GM23338 (cell line): ENCODE measurements around the gene ACOX1. TPM values are rescaled to one million over a fixed set of nuclear protein-coding genes. Genes with fewer than 3 reads are reported as not detected.

ENCODE experiments used
- ATAC-seq: fragments of 200-7000 bp; cut with Tn5 transposase; 3 replicates; pipeline ENCODE4 v1.9.1; 2020
- DNase-seq: peaks from one replicate; pipeline ENCODE4 v3.0.0-alpha.2; 2015; ENCODE audit warnings: low spot score
- H2AFZ ChIP-seq: fragments of 200-600 bp; sonication (generic); 2 replicates; pipeline ENCODE4 v1.8.0; 2016; ENCODE audit warnings: antibody characterized with exemption, mild to moderate bottlenecking, moderate library complexity
- H3F3A ChIP-seq: fragments of 200-600 bp; sonication (generic); replicated peaks from 2 replicates; pipeline ENCODE4 v1.8.0; 2017; ENCODE audit warnings: antibody characterized with exemption, mixed run types, low read depth
- H3K27ac ChIP-seq: fragments of 200-600 bp; sonication (generic); 2 replicates; pipeline ENCODE4 v1.6.1; 2016; ENCODE audit warnings: low read depth
- H3K27me3 ChIP-seq: fragments of 200-600 bp; sonication (generic); 2 replicates; pipeline ENCODE4 v1.8.0; 2016; ENCODE audit warnings: mild to moderate bottlenecking, mixed run types, moderate library complexity; ENCODE audit not compliant: insufficient read depth
- H3K36me3 ChIP-seq: fragments of 200-600 bp; sonication (generic); 2 replicates; pipeline ENCODE4 v1.8.0; 2016; ENCODE audit warnings: mild to moderate bottlenecking; ENCODE audit not compliant: insufficient read depth
- H3K4me1 ChIP-seq: fragments of 200-600 bp; sonication (generic); 2 replicates; pipeline ENCODE4 v1.8.0; 2016; ENCODE audit warnings: mild to moderate bottlenecking, moderate library complexity; ENCODE audit not compliant: insufficient read depth
- H3K4me2 ChIP-seq: fragments of 200-600 bp; sonication (generic); 2 replicates; pipeline ENCODE4 v1.7.1; 2017; ENCODE audit warnings: mixed run types
- H3K4me3 ChIP-seq: fragments of 200-600 bp; sonication (generic); 2 replicates; pipeline ENCODE4 v1.6.1; 2016; ENCODE audit warnings: mixed run types
- H3K79me2 ChIP-seq: fragments of 200-600 bp; sonication (generic); replicated peaks from 2 replicates; pipeline ENCODE4 v1.8.0; 2017; ENCODE audit warnings: mild to moderate bottlenecking; ENCODE audit not compliant: insufficient read depth
- H3K9me2 ChIP-seq: fragments of 200-600 bp; sonication (generic); 2 replicates; pipeline ENCODE4 v1.8.0; 2017; ENCODE audit not compliant: insufficient read depth
- H4K20me1 ChIP-seq: fragments of 200-600 bp; sonication (generic); replicated peaks from 2 replicates; pipeline ENCODE4 v1.8.0; 2017; ENCODE audit warnings: mild to moderate bottlenecking; ENCODE audit not compliant: insufficient read depth
- H3K27ac Mint-ChIP-seq: 2 replicates; pipeline ENCODE4 v1.8.0; 2020; ENCODE audit warnings: inconsistent platforms, mild to moderate bottlenecking, moderate library complexity, mixed read lengths
- H3K27me3 Mint-ChIP-seq: 3 replicates; pipeline ENCODE4 v1.8.0; 2022; ENCODE audit warnings: low read depth, mild to moderate bottlenecking, moderate library complexity, mixed read lengths, inconsistent platforms; ENCODE audit not compliant: insufficient read depth, poor library complexity
- H3K36me3 Mint-ChIP-seq: 3 replicates; pipeline ENCODE4 v1.8.0; 2021; ENCODE audit warnings: low read depth, mild to moderate bottlenecking, inconsistent platforms, moderate library complexity, mixed read lengths
- H3K4me1 Mint-ChIP-seq: 3 replicates; pipeline ENCODE4 v1.8.0; 2020; ENCODE audit warnings: mild to moderate bottlenecking, inconsistent platforms, mixed read lengths
- H3K4me3 Mint-ChIP-seq: 3 replicates; pipeline ENCODE4 v1.8.0; 2021; ENCODE audit warnings: moderate library complexity, mild to moderate bottlenecking, inconsistent platforms, mixed read lengths
- H3K9me3 Mint-ChIP-seq: 3 replicates; pipeline ENCODE4 v1.8.0; 2020; ENCODE audit warnings: moderate library complexity, mild to moderate bottlenecking, inconsistent platforms, mixed read lengths
- STAT1 ChIP-seq: IDR thresholded peaks from one replicate; pipeline ENCODE4 v1.6.1; 2016; ENCODE audit warnings: antibody characterized with exemption; ENCODE audit not compliant: unreplicated experiment
- polyA plus RNA-seq: library from polyadenylated mRNA; unstranded; fragments of >200 nt; fragmentation: Nextera tagmentation; extraction: Ambion mirVana; gene quantifications from 2 replicates; pipeline ENCODE4 v1.2.1, GENCODE V29; 2016
- total RNA-seq: library from RNA; depleted of rRNA; stranded (reverse); fragments of >200 nt; shearing (Covaris generic); gene quantifications from 2 replicates; pipeline ENCODE4 v1.2.3, GENCODE V29; 2014
- TF ChIP-seq, protein P1 (sequence below): fragments of 250-450 bp; sonication (Bioruptor Pico); IDR thresholded peaks from 2 replicates; pipeline ENCODE4 v1.5.0; 2020; ENCODE audit warnings: mild to moderate bottlenecking, moderate library complexity
- TF ChIP-seq, protein P2 (sequence below): IDR thresholded peaks from one replicate; pipeline ENCODE4 v1.6.1; 2018; ENCODE audit warnings: antibody characterized with exemption; ENCODE audit not compliant: unreplicated experiment

The ACOX1 gene
- total and polyA plus RNA-seq, 2 experiments from 2014 or later = 12.8 to 32.9 TPM

DNA sequence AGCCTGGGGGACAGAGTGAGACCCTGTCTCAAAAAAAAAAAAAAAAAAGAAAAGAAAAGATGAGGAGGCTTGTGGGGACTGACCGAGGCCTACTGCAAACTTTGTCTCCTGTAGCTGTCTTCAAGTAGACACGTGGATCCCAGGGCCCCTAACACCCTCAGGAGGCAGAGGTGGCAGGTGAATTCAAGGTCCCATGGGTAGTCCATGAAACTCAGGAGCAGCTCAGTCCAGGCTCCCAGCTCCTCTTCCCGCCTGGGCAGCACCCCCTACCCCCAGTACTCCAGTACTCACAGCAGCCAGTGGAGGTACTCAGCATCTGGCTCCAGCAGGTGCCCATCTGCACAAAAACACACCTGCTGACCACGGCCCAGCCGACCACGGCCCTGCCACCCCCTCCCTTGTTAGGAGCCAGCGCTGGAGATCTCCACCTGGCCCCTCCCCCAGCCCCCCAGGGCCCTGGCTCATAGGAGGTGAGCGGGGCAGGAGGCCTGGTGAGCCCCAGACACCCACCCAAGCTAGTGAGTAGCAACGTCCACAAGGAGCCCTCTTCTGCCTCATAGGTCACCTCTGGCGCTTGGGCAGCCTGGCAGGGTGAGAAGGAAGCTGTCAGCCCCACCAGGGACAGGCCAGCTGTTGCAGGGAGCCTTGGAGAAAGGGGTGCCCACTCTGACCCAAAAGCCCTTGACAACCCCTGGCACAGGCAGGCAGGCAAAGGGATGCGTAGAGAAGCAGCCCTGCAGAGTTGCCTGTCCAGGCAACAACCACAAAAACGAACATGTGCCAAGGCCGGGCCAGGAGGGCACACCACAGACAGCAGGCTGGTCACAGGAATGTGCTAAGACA lies 78.1 kb downstream of the ACOX1 start (continued):
- TF ChIP-seq, protein P1, sequence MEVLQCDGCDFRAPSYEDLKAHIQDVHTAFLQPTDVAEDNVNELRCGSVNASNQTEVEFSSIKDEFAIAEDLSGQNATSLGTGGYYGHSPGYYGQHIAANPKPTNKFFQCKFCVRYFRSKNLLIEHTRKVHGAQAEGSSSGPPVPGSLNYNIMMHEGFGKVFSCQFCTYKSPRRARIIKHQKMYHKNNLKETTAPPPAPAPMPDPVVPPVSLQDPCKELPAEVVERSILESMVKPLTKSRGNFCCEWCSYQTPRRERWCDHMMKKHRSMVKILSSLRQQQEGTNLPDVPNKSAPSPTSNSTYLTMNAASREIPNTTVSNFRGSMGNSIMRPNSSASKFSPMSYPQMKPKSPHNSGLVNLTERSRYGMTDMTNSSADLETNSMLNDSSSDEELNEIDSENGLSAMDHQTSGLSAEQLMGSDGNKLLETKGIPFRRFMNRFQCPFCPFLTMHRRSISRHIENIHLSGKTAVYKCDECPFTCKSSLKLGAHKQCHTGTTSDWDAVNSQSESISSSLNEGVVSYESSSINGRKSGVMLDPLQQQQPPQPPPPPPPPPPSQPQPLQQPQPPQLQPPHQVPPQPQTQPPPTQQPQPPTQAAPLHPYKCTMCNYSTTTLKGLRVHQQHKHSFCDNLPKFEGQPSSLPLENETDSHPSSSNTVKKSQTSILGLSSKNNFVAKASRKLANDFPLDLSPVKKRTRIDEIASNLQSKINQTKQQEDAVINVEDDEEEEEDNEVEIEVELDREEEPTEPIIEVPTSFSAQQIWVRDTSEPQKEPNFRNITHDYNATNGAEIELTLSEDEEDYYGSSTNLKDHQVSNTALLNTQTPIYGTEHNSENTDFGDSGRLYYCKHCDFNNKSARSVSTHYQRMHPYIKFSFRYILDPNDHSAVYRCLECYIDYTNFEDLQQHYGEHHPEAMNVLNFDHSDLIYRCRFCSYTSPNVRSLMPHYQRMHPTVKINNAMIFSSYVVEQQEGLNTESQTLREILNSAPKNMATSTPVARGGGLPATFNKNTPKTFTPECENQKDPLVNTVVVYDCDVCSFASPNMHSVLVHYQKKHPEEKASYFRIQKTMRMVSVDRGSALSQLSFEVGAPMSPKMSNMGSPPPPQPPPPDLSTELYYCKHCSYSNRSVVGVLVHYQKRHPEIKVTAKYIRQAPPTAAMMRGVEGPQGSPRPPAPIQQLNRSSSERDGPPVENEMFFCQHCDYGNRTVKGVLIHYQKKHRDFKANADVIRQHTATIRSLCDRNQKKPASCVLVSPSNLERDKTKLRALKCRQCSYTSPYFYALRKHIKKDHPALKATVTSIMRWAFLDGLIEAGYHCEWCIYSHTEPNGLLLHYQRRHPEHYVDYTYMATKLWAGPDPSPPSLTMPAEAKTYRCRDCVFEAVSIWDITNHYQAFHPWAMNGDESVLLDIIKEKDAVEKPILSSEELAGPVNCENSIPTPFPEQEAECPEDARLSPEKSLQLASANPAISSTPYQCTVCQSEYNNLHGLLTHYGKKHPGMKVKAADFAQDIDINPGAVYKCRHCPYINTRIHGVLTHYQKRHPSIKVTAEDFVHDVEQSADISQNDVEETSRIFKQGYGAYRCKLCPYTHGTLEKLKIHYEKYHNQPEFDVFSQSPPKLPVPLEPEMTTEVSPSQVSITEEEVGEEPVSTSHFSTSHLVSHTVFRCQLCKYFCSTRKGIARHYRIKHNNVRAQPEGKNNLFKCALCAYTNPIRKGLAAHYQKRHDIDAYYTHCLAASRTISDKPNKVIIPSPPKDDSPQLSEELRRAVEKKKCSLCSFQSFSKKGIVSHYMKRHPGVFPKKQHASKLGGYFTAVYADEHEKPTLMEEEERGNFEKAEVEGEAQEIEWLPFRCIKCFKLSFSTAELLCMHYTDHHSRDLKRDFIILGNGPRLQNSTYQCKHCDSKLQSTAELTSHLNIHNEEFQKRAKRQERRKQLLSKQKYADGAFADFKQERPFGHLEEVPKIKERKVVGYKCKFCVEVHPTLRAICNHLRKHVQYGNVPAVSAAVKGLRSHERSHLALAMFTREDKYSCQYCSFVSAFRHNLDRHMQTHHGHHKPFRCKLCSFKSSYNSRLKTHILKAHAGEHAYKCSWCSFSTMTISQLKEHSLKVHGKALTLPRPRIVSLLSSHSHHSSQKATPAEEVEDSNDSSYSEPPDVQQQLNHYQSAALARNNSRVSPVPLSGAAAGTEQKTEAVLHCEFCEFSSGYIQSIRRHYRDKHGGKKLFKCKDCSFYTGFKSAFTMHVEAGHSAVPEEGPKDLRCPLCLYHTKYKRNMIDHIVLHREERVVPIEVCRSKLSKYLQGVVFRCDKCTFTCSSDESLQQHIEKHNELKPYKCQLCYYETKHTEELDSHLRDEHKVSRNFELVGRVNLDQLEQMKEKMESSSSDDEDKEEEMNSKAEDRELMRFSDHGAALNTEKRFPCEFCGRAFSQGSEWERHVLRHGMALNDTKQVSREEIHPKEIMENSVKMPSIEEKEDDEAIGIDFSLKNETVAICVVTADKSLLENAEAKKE (CRISPR knock-in tag) = no peak

DNA sequence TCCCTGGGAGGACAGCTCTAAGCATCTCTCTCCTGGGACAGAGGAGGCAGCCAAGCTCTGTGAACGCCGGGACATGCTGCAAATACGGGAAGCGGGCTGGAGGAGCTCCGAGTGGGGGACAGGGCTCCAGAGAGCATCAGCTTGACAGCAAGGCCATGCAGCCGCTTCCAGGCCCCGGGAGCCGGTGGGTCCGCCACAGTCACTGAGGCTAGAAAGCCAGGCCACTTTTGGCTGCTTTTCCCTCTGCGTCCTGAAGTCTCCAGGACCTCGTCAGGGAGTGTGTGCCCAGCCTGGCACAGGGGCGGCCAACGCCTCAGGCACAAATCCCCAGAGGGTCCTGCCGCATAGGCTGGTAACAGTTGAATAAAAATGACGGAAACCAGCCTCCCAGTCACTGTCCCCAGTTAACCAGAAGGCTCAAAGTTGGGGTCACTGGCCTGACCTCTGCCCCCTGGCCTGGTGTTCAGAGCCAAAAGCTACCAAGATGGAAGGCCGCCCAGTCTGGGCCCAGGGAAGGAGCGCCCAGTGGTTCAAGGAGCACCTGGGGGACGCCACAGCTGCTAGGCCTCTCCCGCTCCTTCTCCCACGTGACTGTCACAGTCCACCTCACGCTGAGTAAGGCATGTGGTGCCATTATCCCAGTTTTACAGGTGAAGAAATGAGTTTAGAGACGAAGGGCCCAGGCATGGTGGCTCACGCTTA lies 79.0 kb downstream of the ACOX1 start:
- Histone ChIP-seq H3K4me2 (no peak overlapping the region), H2AFZ (no peak overlapping the region), H3K4me1 (peaks cover 18% of the 10 kb centered on the region), H3F3A (peaks cover 44% of the 10 kb centered on the region), H3K4me3 (no peak overlapping the region), H4K20me1 (peaks cover 6% of the 10 kb centered on the region; the same call in 1 of the 2 replicates), H3K79me2 (peaks cover 27% of the 10 kb centered on the region), H3K27me3 (no peaks in the 10 kb centered on the region), H3K36me3 (peaks cover 13% of the 10 kb centered on the region), H3K9me2 (no peaks in the 10 kb centered on the region), H3K27ac (no peak overlapping the region)
- no peak overlapping the region for H3K27ac Mint-ChIP-seq
- no peaks in the 10 kb centered on the region for H3K9me3 Mint-ChIP-seq
- peaks cover 10% of the 10 kb centered on the region for H3K27me3 Mint-ChIP-seq
- H3K4me3 Mint-ChIP-seq = no peak overlapping the region
- no peak for ATAC-seq
- TF ChIP-seq, protein P2, sequence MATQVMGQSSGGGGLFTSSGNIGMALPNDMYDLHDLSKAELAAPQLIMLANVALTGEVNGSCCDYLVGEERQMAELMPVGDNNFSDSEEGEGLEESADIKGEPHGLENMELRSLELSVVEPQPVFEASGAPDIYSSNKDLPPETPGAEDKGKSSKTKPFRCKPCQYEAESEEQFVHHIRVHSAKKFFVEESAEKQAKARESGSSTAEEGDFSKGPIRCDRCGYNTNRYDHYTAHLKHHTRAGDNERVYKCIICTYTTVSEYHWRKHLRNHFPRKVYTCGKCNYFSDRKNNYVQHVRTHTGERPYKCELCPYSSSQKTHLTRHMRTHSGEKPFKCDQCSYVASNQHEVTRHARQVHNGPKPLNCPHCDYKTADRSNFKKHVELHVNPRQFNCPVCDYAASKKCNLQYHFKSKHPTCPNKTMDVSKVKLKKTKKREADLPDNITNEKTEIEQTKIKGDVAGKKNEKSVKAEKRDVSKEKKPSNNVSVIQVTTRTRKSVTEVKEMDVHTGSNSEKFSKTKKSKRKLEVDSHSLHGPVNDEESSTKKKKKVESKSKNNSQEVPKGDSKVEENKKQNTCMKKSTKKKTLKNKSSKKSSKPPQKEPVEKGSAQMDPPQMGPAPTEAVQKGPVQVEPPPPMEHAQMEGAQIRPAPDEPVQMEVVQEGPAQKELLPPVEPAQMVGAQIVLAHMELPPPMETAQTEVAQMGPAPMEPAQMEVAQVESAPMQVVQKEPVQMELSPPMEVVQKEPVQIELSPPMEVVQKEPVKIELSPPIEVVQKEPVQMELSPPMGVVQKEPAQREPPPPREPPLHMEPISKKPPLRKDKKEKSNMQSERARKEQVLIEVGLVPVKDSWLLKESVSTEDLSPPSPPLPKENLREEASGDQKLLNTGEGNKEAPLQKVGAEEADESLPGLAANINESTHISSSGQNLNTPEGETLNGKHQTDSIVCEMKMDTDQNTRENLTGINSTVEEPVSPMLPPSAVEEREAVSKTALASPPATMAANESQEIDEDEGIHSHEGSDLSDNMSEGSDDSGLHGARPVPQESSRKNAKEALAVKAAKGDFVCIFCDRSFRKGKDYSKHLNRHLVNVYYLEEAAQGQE = no peak
- no peak for TF ChIP-seq STAT1
- peaks cover 44% of the 10 kb centered on the region for H3K36me3 Mint-ChIP-seq
- no peak for DNase-seq
- peaks cover 16% of the 10 kb centered on the region for H3K4me1 Mint-ChIP-seq
